COLO668 (cell line): ENCODE data around the gene DGKB.
A peak's percentile ranks its signal among the peaks of the same experiment; 100 is the strongest.

Source experiments
- DNase-seq: peaks from one replicate; lab custom pipeline; 2025; ENCODE audit not compliant: unreplicated experiment; lab: John Stamatoyannopoulos, UW

DGKB gene

GRCh38 chr7:14691034-14691433, 211.5 kb downstream of the DGKB start:
- no peak for DNase-seq

- no peak for DNase-seq
Observed at GRCh38 chr7:14690486-14690885, 212.1 kb downstream of the DGKB start.

- no peak for DNase-seq
Observed at GRCh38 chr7:14690075-14690474, 212.5 kb downstream of the DGKB start.

DNA sequence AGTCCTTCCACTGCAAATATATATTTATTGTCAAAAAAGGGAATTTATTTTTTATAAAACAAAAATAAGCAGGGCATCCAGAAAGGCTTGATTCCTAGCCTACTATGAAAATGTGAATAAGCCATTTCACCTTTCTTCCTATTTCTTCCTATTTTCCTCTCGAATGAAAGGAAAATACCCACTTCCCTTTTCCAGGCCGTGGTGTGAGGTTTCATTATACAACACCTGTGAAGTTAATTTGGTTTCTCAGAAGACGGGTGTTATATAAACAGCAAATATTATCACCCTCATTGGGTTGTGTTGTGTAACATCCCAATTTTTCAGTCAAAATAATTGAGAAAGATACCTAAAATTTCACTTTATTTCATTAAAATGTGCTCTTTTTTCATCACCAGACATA, 214.3 kb downstream of the DGKB start:
- DNase-seq = no peak

DNA sequence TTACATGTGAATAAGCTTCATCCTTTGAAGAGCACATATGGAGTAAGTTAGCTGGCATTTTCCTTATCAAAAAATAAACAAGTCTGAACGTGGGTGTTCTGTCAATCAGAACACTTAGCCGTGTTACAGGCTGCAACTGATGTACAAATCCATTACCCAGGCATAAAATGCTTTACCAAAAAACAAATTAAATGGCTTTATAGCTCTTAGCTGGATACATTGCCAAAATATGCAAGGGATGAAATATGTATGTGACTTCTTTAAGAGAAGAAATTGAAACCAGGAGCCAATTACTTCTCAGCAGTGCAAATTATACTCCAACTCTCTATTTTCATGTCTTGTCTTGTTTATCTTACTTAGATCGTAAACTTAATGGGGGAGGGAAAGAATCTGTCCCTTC, 214.8 kb downstream of the DGKB start:
- no peak for DNase-seq

DNA sequence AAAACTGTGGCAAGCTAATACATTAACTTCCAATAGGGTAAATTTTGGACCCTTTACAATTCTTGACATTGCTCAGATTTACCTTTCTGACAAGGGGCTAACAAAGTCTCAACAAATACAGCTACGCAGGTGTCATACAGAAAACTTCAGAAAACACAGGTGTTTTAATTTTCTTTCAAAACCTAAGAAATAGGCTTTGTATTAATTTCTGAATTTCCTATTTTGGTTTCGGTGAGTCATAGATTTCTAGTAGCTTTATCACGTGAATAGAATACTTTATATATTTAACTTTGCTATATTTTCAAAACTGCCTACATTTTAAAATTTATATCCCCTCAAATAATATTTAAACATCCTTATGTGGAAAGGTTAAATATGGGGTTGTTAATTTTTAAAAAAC, 215.3 kb downstream of the DGKB start:
- no peak for DNase-seq

DNA sequence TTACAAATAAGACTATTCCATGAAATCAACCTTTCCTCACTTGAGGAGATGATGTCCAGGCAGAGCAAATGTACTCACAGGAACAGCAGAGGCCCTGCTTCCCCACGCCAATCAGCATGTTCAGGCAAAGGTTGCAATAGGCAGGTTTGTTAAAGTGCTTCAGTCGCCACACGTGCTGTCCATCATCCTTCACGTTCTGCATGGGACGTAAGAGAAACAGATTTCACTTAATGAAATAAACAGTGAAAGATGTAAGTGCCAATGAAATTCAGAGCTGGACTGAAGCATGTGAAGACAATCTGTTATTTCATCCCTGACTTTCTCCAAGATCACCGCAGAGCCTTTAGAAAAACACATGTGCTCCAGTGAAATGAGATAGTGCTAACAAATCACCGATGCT, 217.4 kb downstream of the DGKB start:
- DNase-seq = no peak

- no peak for DNase-seq
Observed at GRCh38 chr7:14682910-14683465, 219.6 kb downstream of the DGKB start.

DNA sequence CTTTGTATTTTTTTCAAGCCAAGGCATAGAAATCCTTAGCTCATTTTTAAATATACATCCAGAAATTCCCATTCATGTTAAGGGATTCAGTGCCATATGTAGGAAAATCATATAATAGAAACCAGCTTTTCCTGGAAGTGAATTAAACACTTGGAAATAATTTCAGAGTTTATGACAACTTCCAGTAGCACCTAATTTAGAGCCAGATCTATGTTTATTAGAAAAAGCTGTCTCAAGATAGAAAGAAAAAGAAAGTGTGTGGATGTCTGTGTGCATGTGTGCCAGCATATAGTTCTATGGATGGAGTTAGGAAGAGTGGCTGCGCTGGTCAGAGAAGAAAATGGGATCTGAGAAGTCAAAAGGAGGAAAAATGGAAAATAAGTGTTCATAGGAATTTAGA, 225.7 kb downstream of the DGKB start:
- DNase-seq = no peak

DNA sequence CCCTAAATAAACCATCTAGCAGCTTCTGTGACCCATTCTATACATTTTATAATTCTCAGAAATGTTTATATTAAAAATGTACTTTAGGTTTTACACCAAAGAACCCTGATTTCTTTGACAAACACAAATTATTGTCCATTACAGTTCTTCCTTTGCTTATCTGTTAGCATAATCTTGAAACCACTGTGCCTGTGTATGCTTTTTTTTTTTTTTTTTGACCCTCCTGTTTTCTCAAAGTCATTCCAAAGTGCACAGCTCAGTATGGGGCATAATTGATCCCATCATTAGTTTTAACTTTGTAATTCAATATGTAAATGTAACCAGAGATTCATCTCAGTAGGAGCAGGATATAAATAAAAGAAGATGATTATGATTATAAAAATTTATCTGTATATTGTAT, 229.3 kb downstream of the DGKB start:
- DNase-seq = no peak

DNA sequence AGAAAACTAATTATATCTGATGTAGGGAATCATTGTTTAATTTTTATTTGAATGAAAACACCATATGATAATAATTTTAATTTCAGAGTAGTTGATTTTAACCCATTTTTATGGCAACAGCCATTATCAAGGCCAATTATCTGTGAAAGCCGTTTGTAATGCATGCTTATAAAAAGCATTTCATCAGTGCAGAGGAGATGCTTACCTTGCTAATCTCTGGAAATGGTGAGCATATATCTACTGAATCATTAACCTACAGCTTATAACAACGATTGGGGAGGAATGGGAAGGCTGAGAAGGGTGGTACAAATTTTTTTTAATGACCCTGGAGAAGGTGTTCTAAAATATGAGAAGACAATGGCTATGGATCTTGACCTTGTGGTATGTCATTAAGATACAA, 235.6 kb downstream of the DGKB start:
- no peak for DNase-seq

GRCh38 chr7:14666304-14666703, 236.2 kb downstream of the DGKB start:
- DNase-seq = no peak

DNA sequence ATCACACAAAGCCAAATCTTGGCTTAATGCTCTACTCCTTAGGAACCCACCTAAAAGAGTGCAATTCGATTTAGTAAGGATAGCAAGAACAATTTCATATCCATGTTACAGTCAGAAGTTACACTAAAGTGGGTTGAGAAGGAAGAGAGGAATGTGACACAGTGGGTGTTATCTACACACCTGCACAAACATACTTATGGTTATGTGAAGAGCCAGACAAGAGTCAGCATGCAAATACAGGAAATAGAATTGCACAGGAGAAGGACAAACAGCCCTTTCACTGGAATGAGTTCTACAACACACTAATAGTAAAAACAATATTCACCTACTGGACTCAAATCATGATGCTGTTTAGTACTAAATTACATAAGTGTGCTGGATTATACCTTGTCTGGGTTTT, 262.8 kb downstream of the DGKB start:
- DNase-seq = peak; percentile 38

DNA sequence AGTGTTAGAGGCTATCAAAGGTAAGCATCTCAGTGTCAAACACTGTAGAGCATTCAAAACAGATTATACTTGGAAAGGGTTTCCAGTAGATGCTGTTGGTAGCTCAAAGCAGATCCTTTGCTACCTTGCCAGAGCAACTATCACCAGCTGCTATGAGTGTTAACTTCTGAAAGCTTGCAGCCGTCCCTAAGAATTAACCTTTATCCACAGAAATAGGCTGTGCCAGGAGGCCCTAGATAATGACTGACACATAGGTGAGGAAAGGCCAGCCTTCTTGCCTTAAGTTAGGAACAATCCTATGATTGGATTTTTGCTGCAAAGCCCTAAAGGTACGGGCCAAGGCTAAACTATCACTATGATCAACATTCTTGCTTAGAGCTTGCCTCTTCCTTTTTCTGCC, 263.2 kb downstream of the DGKB start:
- DNase-seq = no peak

- DNase-seq = no peak
Observed at GRCh38 chr7:14637968-14638367, 264.6 kb downstream of the DGKB start.

DNA sequence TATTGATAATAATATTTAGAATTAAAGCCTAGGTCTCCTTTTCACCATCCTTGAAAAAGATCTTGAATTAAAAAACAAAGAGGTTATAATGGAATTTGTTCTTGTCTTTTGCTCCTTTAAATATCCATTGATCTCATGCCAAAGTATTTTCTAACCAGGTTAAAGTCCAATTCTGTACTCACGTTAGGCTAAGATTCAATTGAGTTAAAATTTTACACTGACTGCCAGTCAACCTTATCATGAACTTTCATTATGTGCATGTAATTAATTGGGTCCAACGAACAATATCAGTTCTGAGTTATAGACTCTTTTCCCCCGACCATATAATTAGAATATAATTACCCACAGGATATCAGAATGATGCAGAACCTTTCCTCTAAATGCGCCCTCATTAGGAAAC, 266.6 kb downstream of the DGKB start:
- DNase-seq = no peak

GRCh38 chr7:14630048-14630447, 272.5 kb downstream of the DGKB start:
- DNase-seq = no peak

DNA sequence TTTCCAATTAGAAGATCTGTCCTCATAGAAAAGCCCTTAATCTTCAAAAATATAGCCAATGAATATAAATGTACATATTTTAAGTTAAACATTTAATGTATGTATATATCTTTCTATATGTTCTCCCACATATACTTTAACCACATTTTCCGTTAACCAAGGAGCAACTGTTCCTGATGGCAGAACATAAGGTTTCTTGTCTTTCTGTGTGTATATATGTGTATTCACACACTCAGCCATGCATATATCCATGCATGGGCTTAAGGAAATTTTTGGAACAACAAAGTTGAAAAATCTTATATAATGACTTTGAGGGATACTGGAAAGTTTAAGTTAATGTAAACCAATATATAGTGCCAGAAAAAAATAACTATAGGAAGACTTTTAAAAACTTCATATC, 274.0 kb downstream of the DGKB start:
- DNase-seq = no peak

- DNase-seq = no peak
Observed at GRCh38 chr7:14626076-14626475, 276.5 kb downstream of the DGKB start.

GRCh38 chr7:14622559-14622958, 280.0 kb downstream of the DGKB start:
- no peak for DNase-seq

- no peak for DNase-seq
Observed at GRCh38 chr7:14606101-14606500, 296.4 kb downstream of the DGKB start.

- no peak for DNase-seq
Observed at GRCh38 chr7:14604606-14605005, 297.9 kb downstream of the DGKB start.

GRCh38 chr7:14602851-14603250, 299.7 kb downstream of the DGKB start:
- no peak for DNase-seq
